Body of pancreas (tissue), 4 donors: ENCODE results near the gene CCN2. TPM values are rescaled to one million over a fixed set of nuclear protein-coding genes. Genes with fewer than 3 reads are reported as not detected.

Experiments used
- ATAC-seq: fragments of 150-250 bp; one replicate; pipeline ENCODE4 v1.9.1; 2016
- DNase-seq, 4 donors: peaks; one replicate each; pipeline ENCODE4 v3.0.0-alpha.2; 2019
- H3K27ac ChIP-seq, 4 donors: fragments of 200-600 bp; sonication (generic); 1 replicate in 3 of 4; 2 replicates in 1 of 4; pipeline versions ENCODE4 v1.5.1 to v1.6.1; 2016 to 2019; ENCODE audit warnings: mild to moderate bottlenecking in 1 of 4, mixed read lengths in 1 of 4, moderate library complexity in 1 of 4
- H3K27me3 ChIP-seq, 2 donors: fragments of 200-600 bp; sonication (generic); one replicate each; pipeline ENCODE4 v1.6.0; 2016; ENCODE audit warnings: mild to moderate bottlenecking in 1 of 2
- H3K36me3 ChIP-seq, 2 donors: fragments of 200-600 bp; sonication (generic); replicated peaks in 1 of 2; 2 replicates each; pipeline ENCODE4 v1.5.1; 2016; ENCODE audit warnings: low read depth in 2 of 2; ENCODE audit not compliant: insufficient read depth in 1 of 2
- H3K4me1 ChIP-seq: fragments of 200-600 bp; sonication (generic); one replicate; pipeline ENCODE4 v1.6.0; 2016
- H3K4me3 ChIP-seq, 2 donors: fragments of 200-600 bp; sonication (generic); 1 replicate in 1 of 2; 2 replicates in 1 of 2; pipeline ENCODE4 v1.5.1; 2016 to 2019
- H3K9me3 ChIP-seq, 3 donors: fragments of 200-600 bp; sonication (generic); 1 replicate in 2 of 3; 2 replicates in 1 of 3; pipeline ENCODE4 v1.5.1; 2016
- CTCF ChIP-seq, 7 experiments: fragments of 450-650 bp in 4 of 7; fragments of 200-600 bp in 3 of 7; sonication (generic) in 3 of 7; IDR thresholded peaks; one replicate each; pipeline ENCODE4 v1.5.1; 2016 to 2019; ENCODE audit warnings: antibody characterized with exemption in 7 of 7
- POLR2A ChIP-seq, 3 donors: fragments of 450-650 bp; IDR thresholded peaks; one replicate each; pipeline ENCODE4 v1.6.1; 2016; ENCODE audit warnings: antibody characterized with exemption in 3 of 3, mild to moderate bottlenecking in 2 of 3
- WGBS, 2 donors: methylation state at CpG; one replicate each; pipeline ENCODE4 v1.1.5; 2017; 5-methylcytosine and 5-hydroxymethylcytosine counted together
- intact Hi-C: fragments of 100-400 bp; cut with DNase I; formaldehyde crosslinking; loops from one replicate; pipeline ENCODE4 v1.15.1; 2023
- total RNA-seq, 2 donors: library from RNA; depleted of rRNA; stranded (reverse); fragments of >200 nt; gene quantifications; one replicate each; pipeline ENCODE4 v1.1.0, GENCODE V29; 2016

CCN2 gene
- total RNA-seq, 2 donors from 2014 or later = 109 to 203 TPM

DNA sequence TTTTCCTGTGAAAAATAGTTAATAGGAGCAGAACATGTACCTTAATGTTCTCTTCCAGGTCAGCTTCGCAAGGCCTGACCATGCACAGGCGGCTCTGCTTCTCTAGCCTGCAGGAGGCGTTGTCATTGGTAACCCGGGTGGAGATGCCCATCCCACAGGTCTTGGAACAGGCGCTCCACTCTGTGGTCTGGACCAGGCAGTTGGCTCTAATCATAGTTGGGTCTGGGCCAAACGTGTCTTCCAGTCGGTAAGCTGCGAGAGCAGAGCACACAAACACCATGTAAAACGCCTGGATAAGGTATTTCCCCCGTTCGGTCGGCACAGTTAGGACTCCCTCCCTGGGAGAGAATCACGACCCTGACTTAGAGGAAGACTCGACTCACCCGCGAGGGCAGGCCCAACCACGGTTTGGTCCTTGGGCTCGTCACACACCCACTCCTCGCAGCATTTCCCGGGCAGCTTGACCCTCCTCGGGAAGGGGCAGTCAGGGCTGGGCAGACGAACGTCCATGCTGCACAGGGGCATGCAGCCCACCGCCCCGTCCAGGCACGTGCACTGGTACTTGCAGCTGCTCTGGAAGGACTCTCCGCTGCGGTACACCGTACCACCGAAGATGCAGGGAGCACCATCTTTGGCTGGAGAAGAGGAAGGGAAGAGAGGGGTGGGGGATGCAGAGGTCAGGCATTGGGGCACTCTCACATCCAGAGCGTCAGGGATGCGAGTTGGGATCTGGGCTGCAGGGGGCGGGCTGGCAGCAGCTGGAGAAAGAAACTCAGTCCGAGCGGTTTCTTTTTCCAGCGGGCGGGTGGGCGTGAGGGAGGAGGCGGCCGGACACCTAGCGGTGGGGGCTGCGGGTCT lies 1.0 kb downstream of the CCN2 start:
- Histone ChIP-seq H3K4me3 (peak overlapping the region in 1 of 2 donors; percentile 59), H3K27me3 (no peaks in the 10 kb centered on the region), H3K4me1 (peaks cover 24% of the 10 kb centered on the region), H3K9me3 (no peaks in the 10 kb centered on the region), H3K27ac (peak overlapping the region; percentile 65 to 87 (median 82)), H3K36me3 (no peaks in the 10 kb centered on the region)
- TF ChIP-seq CTCF (IDR thresholded peaks at IDR 0.05) (peak; percentile 11 to 63 (median 56)), POLR2A (IDR thresholded peaks at IDR 0.05) (peak in 1 of 3 donors; percentile 25)
- ATAC-seq (peak; percentile 50), DNase-seq (peak; percentile 67 to 86 (median 82))
- intact Hi-C loops = no loop called here
- 1 to 2% methylated on average over 29 to 42 of the region's 42 CpGs for WGBS, 2 donors

DNA sequence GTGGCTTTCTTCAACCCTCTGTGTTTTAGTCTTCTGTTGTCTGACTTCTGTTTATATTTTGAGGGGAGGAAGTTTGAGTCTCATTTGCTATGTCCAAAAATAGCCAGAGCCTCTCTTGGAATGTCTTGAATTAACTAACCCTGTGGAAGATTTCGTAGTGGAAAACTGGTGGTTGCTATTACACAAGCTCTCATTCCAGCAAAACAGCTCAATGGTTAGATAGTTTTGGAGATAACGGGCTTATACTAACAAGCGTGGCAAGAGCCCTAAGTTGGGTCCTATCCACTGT lies 1.6 kb downstream of the CCN2 start:
- no peaks in the 10 kb centered on the region for H3K36me3 ChIP-seq
- WGBS, 2 donors = 35 to 45% methylated on average over 3 of the region's 3 CpGs
- no peak overlapping the region for H3K4me3 ChIP-seq
- intact Hi-C loops = no loop called here
- peak overlapping the region; percentile 65 to 87 (median 82) for H3K27ac ChIP-seq
- TF ChIP-seq CTCF (IDR thresholded peaks at IDR 0.05) (no peak), POLR2A (IDR thresholded peaks at IDR 0.05) (no peak)
- peaks cover 20% of the 10 kb centered on the region for H3K4me1 ChIP-seq
- ATAC-seq (no peak), DNase-seq (no peak)
- H3K9me3 ChIP-seq = no peaks in the 10 kb centered on the region
- no peaks in the 10 kb centered on the region for H3K27me3 ChIP-seq

GRCh38 chr6:131948692-131949619 lies 2.2 kb downstream of the CCN2 start:
- TF ChIP-seq CTCF (IDR thresholded peaks at IDR 0.05) (no peak), POLR2A (IDR thresholded peaks at IDR 0.05) (peak in 1 of 3 donors; percentile 23)
- ATAC-seq = no peak
- intact Hi-C loops = no loop called here

DNA sequence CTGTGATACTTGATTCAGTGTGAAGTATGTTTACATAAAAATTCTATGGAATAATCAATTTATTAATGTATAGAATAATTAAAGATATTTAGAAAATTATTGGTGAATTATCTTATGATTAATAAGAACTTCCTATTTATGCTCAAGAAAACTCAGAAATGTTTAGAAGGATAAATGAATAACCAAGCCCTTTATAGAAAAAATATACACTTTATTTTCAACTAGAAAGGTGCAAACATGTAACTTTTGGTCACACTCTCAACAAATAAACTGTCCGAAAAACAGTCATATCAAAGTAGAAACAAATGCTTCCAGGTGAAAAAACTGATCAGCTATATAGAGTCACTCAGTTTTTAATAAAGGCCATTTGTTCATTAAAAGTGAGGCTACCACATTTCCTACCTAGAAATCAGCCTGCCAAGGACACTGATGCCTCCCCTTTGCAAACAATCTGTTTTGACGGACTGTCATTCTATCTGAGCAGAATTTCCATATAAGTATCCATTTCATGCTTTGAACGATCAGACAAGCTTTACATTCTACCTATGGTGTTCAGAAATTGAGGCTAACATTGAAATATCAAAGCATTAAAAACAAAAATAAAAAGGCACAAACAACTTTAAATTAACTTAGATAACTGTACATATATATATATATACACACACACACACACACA lies 3.0 kb downstream of the CCN2 start:
- Histone ChIP-seq H3K4me3 (no peak overlapping the region), H3K36me3 (no peaks in the 10 kb centered on the region), H3K27me3 (no peaks in the 10 kb centered on the region), H3K4me1 (peaks cover 12% of the 10 kb centered on the region), H3K27ac (no peak overlapping the region), H3K9me3 (no peaks in the 10 kb centered on the region)
- no peak for TF ChIP-seq POLR2A (IDR thresholded peaks at IDR 0.05)
- no peak for TF ChIP-seq CTCF (IDR thresholded peaks at IDR 0.05)
- 76 to 80% methylated on average over 3 of the region's 3 CpGs for WGBS, 2 donors
- ATAC-seq (no peak), DNase-seq (no peak)
- intact Hi-C loops = no loop called here

More at GRCh38 chr6:131948692-131949619, 2.2 kb downstream of the CCN2 start:
- DNase-seq = peak in 3 of 4 donors; percentile 7 to 32 (median 21)
- Histone ChIP-seq H3K36me3 (no peaks in the 10 kb centered on the region), H3K4me3 (no peak overlapping the region), H3K27me3 (no peaks in the 10 kb centered on the region), H3K4me1 (peaks cover 14% of the 10 kb centered on the region), H3K27ac (peak overlapping the region in 3 of 4 donors; percentile 81 to 87 (median 84)), H3K9me3 (no peaks in the 10 kb centered on the region)
- 76 to 83% methylated on average over 18 of the region's 18 CpGs for WGBS, 2 donors
